GM12878 (cell line): ENCODE measurements around the gene HSPB6. TPM values are rescaled to one million over a fixed set of nuclear protein-coding genes. Genes with fewer than 3 reads are reported as not detected.
A peak's percentile ranks its signal among the peaks of the same experiment; 100 is the strongest.

Source experiments
- BCL3 ChIP-seq: IDR thresholded peaks from 2 replicates; pipeline ENCODE4 v1.6.1; 2011; ENCODE audit warnings: borderline replicate concordance, low read depth, mild to moderate bottlenecking, moderate library complexity, low read length; ENCODE audit not compliant: insufficient read depth, poor library complexity, severe bottlenecking
- BHLHE40 ChIP-seq, 2 experiments: fragments of 450-650 bp in 1 of 2; IDR thresholded peaks; 2 replicates each; pipeline ENCODE4 v1.6.1; 2011 to 2017; ENCODE audit warnings: low read depth in 2 of 2, borderline replicate concordance in 1 of 2, improper control_type of control experiment in 1 of 2, low read length in 1 of 2, mild to moderate bottlenecking in 1 of 2
- BMI1 ChIP-seq: fragments of 450-650 bp; IDR thresholded peaks from 2 replicates; pipeline ENCODE4 v1.6.1; 2016; ENCODE audit warnings: mild to moderate bottlenecking, moderate library complexity, borderline replicate concordance
- BRCA1 ChIP-seq: IDR thresholded peaks from 2 replicates; pipeline ENCODE4 v1.6.1; 2011; ENCODE audit warnings: low read depth, low read length, improper control_type of control experiment
- CBFB ChIP-seq: IDR thresholded peaks from 2 replicates; pipeline ENCODE4 v1.6.1; 2016; ENCODE audit warnings: antibody characterized with exemption, low read depth
- CBX3 ChIP-seq: fragments of 200-600 bp; sonication (generic); IDR thresholded peaks from 2 replicates; pipeline ENCODE4 v1.6.1; 2016; ENCODE audit warnings: low read depth, borderline replicate concordance
- CEBPB ChIP-seq, 2 experiments: fragments of 150-350 bp in 1 of 2; IDR thresholded peaks; 2 replicates each; pipeline ENCODE4 v1.6.1; 2012 to 2014; ENCODE audit warnings: low read depth in 2 of 2, low read length in 2 of 2, borderline replicate concordance in 1 of 2, inconsistent platforms in 1 of 2
- CHD2 ChIP-seq: IDR thresholded peaks from 2 replicates; pipeline ENCODE4 v1.6.1; 2011; ENCODE audit warnings: low read depth, low read length, improper control_type of control experiment, borderline replicate concordance
- E2F8 ChIP-seq: fragments of 450-650 bp; IDR thresholded peaks from 2 replicates; pipeline ENCODE4 v1.6.1; 2018; ENCODE audit warnings: mild to moderate bottlenecking, low read depth, moderate library complexity; ENCODE audit not compliant: partially characterized antibody
- HDGF ChIP-seq: fragments of 450-650 bp; IDR thresholded peaks from 2 replicates; pipeline ENCODE4 v1.6.1; 2016; ENCODE audit warnings: antibody characterized with exemption
- IRF3 ChIP-seq: fragments of 450-650 bp; IDR thresholded peaks from 2 replicates; pipeline ENCODE4 v1.6.1; 2014; ENCODE audit warnings: mild to moderate bottlenecking
- KLF5 ChIP-seq: fragments of 450-650 bp; IDR thresholded peaks from 2 replicates; pipeline ENCODE4 v1.6.1; 2014; ENCODE audit warnings: mild to moderate bottlenecking; ENCODE audit not compliant: partially characterized antibody
- LARP7 ChIP-seq: fragments of 450-650 bp; IDR thresholded peaks from 2 replicates; pipeline ENCODE4 v1.6.1; 2017; ENCODE audit warnings: mild to moderate bottlenecking
- MEF2A ChIP-seq: IDR thresholded peaks from 2 replicates; pipeline ENCODE4 v1.6.1; 2011; ENCODE audit warnings: low read depth, mild to moderate bottlenecking, low read length, moderate library complexity; ENCODE audit not compliant: insufficient read depth
- MYB ChIP-seq: fragments of 150-350 bp; IDR thresholded peaks from 2 replicates; pipeline ENCODE4 v1.6.1; 2014; ENCODE audit warnings: mild to moderate bottlenecking, low read depth, low read length, borderline replicate concordance
- MYC ChIP-seq: IDR thresholded peaks from 2 replicates; pipeline ENCODE4 v1.6.1; 2011; ENCODE audit warnings: mild to moderate bottlenecking, low read length, moderate library complexity, inconsistent platforms; ENCODE audit not compliant: insufficient read depth, insufficient replicate concordance, insufficient read length, severe bottlenecking
- PKNOX1 ChIP-seq: fragments of 450-650 bp; IDR thresholded peaks from 2 replicates; pipeline ENCODE4 v1.6.1; 2016; ENCODE audit warnings: mild to moderate bottlenecking
- POLR2AphosphoS2 ChIP-seq: IDR thresholded peaks from 2 replicates; pipeline ENCODE4 v1.6.1; 2011; ENCODE audit warnings: low read depth, mild to moderate bottlenecking, low read length, improper control_type of control experiment, moderate library complexity
- RBBP5 ChIP-seq: fragments of 200-600 bp; sonication (generic); conservative IDR thresholded peaks from 2 replicates; pipeline ENCODE4 v1.6.1; 2016
- RCOR1 ChIP-seq: conservative IDR thresholded peaks from 2 replicates; pipeline ENCODE4 v1.6.1; 2012; ENCODE audit warnings: low read depth, low read length, improper control_type of control experiment
- SMARCA5 ChIP-seq: fragments of 450-650 bp; IDR thresholded peaks from 2 replicates; pipeline ENCODE4 v1.6.1; 2017; ENCODE audit warnings: mild to moderate bottlenecking
- TCF3 ChIP-seq: IDR thresholded peaks from 2 replicates; pipeline ENCODE4 v1.6.1; 2012; ENCODE audit warnings: low read depth, mild to moderate bottlenecking, low read length, borderline replicate concordance; ENCODE audit not compliant: insufficient read depth
- ZBED1 ChIP-seq: IDR thresholded peaks from 2 replicates; pipeline ENCODE4 v1.6.1; 2016; ENCODE audit warnings: borderline replicate concordance
- ZSCAN29 ChIP-seq: fragments of 450-650 bp; IDR thresholded peaks from 2 replicates; pipeline ENCODE4 v1.6.1; 2017; ENCODE audit warnings: mild to moderate bottlenecking, moderate library complexity
- polyA plus RNA-seq, 11 experiments: library from polyadenylated mRNA; depleted of rRNA in 4 of 11; unstranded in 6 of 11; stranded (reverse) in 5 of 11; fragments of >200 nt; fragmentation: Nextera tagmentation in 4 of 11; fragmentation: Illumina TruSeq in 1 of 11; extraction: Ambion mirVana in 4 of 11; extraction: Trizol in 1 of 11; gene quantifications; 1 replicate in 1 of 11; 2 replicates in 10 of 11; pipeline versions ENCODE4 v1.2.1 to v1.2.3, GENCODE V29; 2011 to 2016; ENCODE audit warnings: inconsistent platforms in 2 of 11, missing spikeins in 2 of 11, low read depth in 1 of 11
- total RNA-seq, 4 experiments: library from RNA; depleted of rRNA in 3 of 4; stranded (reverse); fragments of >200 nt in 3 of 4; fragmentation: Illumina TruSeq in 1 of 4; extraction: Trizol in 1 of 4; gene quantifications; 2 replicates each; pipeline versions ENCODE4 v1.2.1 to v1.2.3, GENCODE V29; 2013 to 2021

HSPB6 gene
- total and polyA plus RNA-seq, 10 of the 15 experiments (the other 5 are each of a cell fraction or from before 2014, with no cell fraction given), result 0.09 to 1.6 (median 0.36) TPM; not detected in 4

GRCh38 chr19:35710784-35711723, 45.8 kb downstream of the HSPB6 start (continued):
- TF ChIP-seq BMI1 (peak; percentile 59; the same call in 1 of the 2 replicates), KLF5 (no peak), CBX3 (no peak), HDGF (no peak), BCL3 (peak; percentile 69), MEF2A (no peak), E2F8 (no peak), LARP7 (no peak), BRCA1 (no peak), MYB (no peak), SMARCA5 (no peak), IRF3 (0 out of 2 replicates have a peak, but pooled peaks have one; percentile 3), ZBED1 (no peak), TCF3 (no peak), CBFB (peak; percentile 37; the same call in 1 of the 2 replicates), MYC (peak; percentile 56), RCOR1 (0 out of 2 replicates have a peak, but pooled peaks have one; percentile 59), BHLHE40 (IDR thresholded peaks at IDR 0.05; ENCODE audit: borderline replicate concordance in 1 of 2, low read depth in 2 of 2, low read length in 1 of 2) (peak; percentile 59 to 74), CHD2 (peak; percentile 83), PKNOX1 (no peak), ZSCAN29 (no peak), POLR2AphosphoS2 (no peak), RBBP5 (no peak), CEBPB (IDR thresholded peaks at IDR 0.05; ENCODE audit: borderline replicate concordance in 1 of 2, low read depth in 2 of 2, low read length in 2 of 2) (no peak)
